A549 treated with DMSO at 1 μM for 4 hours (cell line): ENCODE results near the gene KRTAP19-1. TPM values are rescaled to one million over a fixed set of nuclear protein-coding genes. Genes with fewer than 3 reads are reported as not detected.

Experiments
- total RNA-seq: library from RNA; stranded (reverse); fragments of 200-300 nt; extraction: Qiagen RNA extraction; gene quantifications from 5 replicates; pipeline ENCODE4 v1.2.3, GENCODE V29; 2022; ENCODE audit warnings: low read depth

KRTAP19-1 gene
- not detected in 5 replicates for total RNA-seq

DNA sequence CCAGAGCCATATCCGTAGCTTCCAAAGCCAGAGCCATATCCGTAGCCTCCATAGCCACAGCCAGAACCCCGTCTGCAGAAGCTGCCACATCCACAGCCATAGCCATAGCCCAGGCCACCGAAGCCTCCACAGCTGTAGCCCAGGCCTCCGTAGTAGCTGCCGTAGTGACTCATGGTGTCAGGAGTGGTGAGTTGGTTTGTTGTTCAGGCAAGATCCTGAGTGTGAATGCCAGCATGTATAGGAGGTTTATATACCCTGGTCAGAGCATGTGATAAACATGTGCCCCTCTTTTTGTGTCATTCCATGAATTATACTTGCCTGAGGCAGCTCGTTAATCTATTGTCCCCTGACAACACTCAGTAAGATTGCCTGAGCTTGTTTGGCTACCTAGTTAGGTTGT, at the start of gene KRTAP19-1:
Gene KRTAP19-1 (minus strand): TSS at position 223 of the 400 bp plus-strand sequence. CDS start 50 bp downstream, at position 173.

DNA sequence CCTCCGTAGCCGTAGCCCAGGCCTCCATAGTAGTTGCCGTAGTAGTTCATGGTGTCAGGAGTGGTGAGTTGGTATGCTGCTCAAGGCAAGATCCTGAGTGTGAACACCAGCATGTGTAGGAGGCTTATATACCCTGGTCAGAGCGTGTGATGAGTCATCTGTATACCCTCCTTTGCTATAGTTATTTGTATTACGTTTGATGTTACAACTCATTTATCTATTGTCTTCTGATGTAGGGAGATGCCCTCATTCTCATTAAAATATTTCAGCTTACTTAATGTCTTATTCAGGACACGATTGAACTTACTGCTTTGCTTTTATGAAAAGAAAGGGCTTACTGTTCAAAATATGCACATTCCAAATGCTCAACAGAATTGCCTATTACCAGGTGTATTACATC, 21.9 kb upstream of the KRTAP19-1 start, which contains the start of gene KRTAP19-5:
Gene KRTAP19-5 (minus strand): TSS at position 101 of the 400 bp plus-strand sequence. CDS start 51 bp downstream, at position 50.

DNA sequence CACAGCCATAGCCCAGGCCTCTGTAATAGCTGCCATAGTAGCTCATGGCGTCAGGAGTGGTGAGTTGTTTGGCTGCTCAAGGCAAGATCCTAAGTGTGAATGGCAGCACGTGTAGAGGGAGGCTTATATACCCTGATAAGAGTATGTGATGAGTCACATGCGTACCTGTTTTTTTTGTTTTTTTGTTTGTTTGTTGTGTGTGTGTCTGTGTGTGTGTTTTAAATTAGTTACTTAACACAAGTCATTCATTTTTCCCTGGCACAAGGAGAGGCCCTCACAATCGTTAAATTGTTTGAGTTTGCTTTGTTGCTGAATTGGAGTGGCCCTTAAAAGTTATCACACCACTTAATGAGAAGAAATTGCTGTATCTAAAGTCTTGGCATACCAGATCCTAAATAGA, 16.9 kb upstream of the KRTAP19-1 start, which contains the start of gene KRTAP19-4:
Gene KRTAP19-4 (minus strand): TSS at position 101 of the 400 bp plus-strand sequence. CDS start 55 bp downstream, at position 46.

GRCh38 chr21:30491963-30492428, 11.8 kb upstream of the KRTAP19-1 start, which contains the start of gene KRTAP19-3:
KRTAP19-3 (minus strand) TSS chr21:30492013; CDS start chr21:30491957, 56 bp downstream.

DNA sequence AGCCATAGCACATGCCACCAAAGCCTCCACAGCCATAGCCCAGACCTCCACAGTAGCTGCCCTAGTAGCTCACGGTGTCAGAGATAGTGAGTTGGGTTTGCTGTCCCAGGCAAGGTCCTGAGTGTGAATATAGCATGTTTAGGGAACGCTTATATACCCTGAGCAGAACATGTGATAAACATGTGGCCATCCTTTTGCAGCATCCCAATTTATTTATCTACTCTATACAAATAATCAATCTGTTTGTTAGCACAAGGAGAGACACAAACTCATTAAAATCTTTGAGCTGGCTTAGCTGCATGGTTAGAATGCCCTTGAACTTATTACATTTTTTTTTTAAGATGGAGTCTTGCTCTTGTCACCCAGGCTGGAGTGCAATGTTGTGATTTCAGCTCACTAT, 7.2 kb upstream of the KRTAP19-1 start, which contains the start of gene KRTAP19-2:
Gene KRTAP19-2 (minus strand): TSS at position 101 of the 400 bp plus-strand sequence. CDS start 88 bp downstream, at position 13.

GRCh38 chr21:30439975-30440374, 40.2 kb downstream of the KRTAP19-1 start, which contains the start of gene KRTAP15-1:
KRTAP15-1 (plus strand) TSS chr21:30440275; CDS start chr21:30440328, 53 bp downstream.

GRCh38 chr21:30430170-30430655, 50.0 kb downstream of the KRTAP19-1 start, which contains the start of gene KRTAP13-4:
KRTAP13-4 (plus strand) TSS chr21:30430220; CDS start chr21:30430276, 56 bp downstream.

Other genes with a start within 250 kb of the KRTAP19-1 start
- not detected in 5 replicates for gene KRTAP24-1, start 197.4 kb downstream of the KRTAP19-1 start, total RNA-seq
- gene KRTAP25-1, start 190.9 kb downstream of the KRTAP19-1 start, total RNA-seq = not detected in 5 replicates
- not detected in 5 replicates for gene KRTAP26-1, start 160.1 kb downstream of the KRTAP19-1 start, total RNA-seq
- not detected in 5 replicates for gene KRTAP27-1, start 142.7 kb downstream of the KRTAP19-1 start, total RNA-seq
- gene KRTAP23-1, start 131.8 kb downstream of the KRTAP19-1 start, total RNA-seq = not detected in 5 replicates
- gene KRTAP13-2, start 108.1 kb downstream of the KRTAP19-1 start, total RNA-seq = not detected in 5 replicates
- not detected in 5 replicates for gene KRTAP13-1, start 84.3 kb downstream of the KRTAP19-1 start, total RNA-seq
- gene KRTAP13-3, start 54.4 kb downstream of the KRTAP19-1 start, total RNA-seq = not detected in 5 replicates
- gene KRTAP13-4, start 50.1 kb downstream of the KRTAP19-1 start, total RNA-seq = not detected in 5 replicates
- gene KRTAP15-1, start 40.1 kb downstream of the KRTAP19-1 start, total RNA-seq = not detected in 5 replicates
- not detected in 5 replicates for gene KRTAP19-2, start 7.1 kb upstream of the KRTAP19-1 start, total RNA-seq
- gene KRTAP19-3, start 11.6 kb upstream of the KRTAP19-1 start, total RNA-seq = not detected in 5 replicates
- not detected in 5 replicates for gene KRTAP19-4, start 16.8 kb upstream of the KRTAP19-1 start, total RNA-seq
- gene KRTAP19-5, start 21.8 kb upstream of the KRTAP19-1 start, total RNA-seq = not detected in 5 replicates
- gene KRTAP19-6, start 61.5 kb upstream of the KRTAP19-1 start, total RNA-seq = not detected in 5 replicates
- not detected in 5 replicates for gene KRTAP19-7, start 80.9 kb upstream of the KRTAP19-1 start, total RNA-seq
- gene KRTAP22-2, start 110.0 kb upstream of the KRTAP19-1 start, total RNA-seq = not detected in 5 replicates
- gene KRTAP6-3, start 112.1 kb upstream of the KRTAP19-1 start, total RNA-seq = not detected in 5 replicates
- not detected in 5 replicates for gene KRTAP6-2, start 118.5 kb upstream of the KRTAP19-1 start, total RNA-seq
- gene KRTAP22-1, start 120.7 kb upstream of the KRTAP19-1 start, total RNA-seq = not detected in 5 replicates
- not detected in 5 replicates for gene KRTAP6-1, start 133.6 kb upstream of the KRTAP19-1 start, total RNA-seq
- not detected in 5 replicates for gene KRTAP20-1, start 136.1 kb upstream of the KRTAP19-1 start, total RNA-seq
- not detected in 5 replicates for gene KRTAP20-4, start 140.3 kb upstream of the KRTAP19-1 start, total RNA-seq
- not detected in 5 replicates for gene KRTAP20-2, start 154.8 kb upstream of the KRTAP19-1 start, total RNA-seq
- gene KRTAP20-3, start 162.5 kb upstream of the KRTAP19-1 start, total RNA-seq = not detected in 5 replicates
- gene KRTAP21-3, start 238.4 kb upstream of the KRTAP19-1 start, total RNA-seq = not detected in 5 replicates